Kidney glomerular epithelial cell (primary cell): ENCODE measurements around the gene SAMD11.

Source experiments
- DNase-seq: peaks from one replicate; lab custom pipeline; 2025; lab: John Stamatoyannopoulos, UW

The SAMD11 gene

DNA sequence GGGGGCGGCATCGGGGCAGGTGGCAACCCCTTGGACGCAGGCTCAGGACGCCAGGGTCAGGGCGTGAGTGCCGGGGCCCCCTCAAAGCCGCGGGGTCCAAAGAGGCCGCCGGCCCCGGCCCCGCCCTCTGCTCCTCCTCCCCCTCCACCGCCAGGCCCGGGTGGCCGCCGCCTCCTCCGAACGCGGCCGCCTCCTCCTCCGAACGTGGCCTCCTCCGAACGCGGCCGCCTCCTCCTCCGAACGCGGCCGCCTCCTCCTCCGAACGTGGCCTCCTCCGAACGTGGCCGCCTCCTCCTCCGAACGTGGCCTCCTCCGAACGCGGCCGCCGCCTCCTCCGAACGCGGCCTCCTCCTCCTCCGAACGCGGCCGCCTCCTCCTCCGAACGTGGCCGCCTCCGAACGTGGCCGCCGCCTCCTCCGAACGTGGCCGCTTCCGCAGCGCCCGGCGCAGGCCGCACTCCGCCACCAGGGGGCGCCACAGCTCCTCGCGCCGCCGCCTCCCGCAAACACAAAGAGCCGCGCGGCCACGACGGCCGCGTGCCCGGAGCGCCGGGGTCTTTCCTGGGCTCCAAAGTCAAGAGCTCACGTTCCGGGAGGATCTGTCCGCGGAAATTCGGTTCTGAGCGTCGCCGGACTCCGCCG is 19.3 kb upstream of the SAMD11 start:
- DNase-seq = peak; percentile 55

DNA sequence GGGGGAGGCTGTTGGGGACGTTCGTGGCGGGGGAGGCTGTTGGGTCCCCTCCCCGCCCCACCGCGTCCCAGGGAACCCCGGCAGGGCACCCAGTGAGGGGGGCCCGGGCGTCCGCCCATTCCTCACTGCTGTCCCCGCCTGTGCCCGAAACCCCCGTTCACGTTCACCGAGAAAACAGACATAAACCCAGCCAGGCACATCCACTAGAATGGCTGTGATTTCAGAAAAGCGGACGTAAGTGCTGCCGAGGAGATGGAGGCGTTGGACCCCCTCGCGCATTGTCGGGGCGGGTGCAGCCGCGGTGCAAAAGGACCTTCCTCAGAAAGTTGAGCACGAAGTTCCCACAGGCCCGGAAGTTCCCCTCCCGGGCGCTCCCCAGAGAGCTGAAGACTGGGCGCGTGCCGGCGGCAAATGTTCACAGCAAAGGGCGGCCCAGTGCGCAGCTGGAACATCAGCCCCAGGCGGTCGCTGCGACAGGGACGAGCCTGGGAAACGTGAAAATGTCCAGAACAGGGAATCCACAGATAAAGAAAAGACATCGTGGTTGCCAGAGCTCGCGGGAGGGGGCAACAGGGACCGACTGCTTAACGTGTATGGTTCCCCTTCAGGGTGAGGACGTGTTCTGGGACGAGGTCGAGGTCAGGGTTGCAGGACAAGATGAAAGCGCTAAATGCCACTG is 18.5 kb upstream of the SAMD11 start:
- no peak for DNase-seq

DNA sequence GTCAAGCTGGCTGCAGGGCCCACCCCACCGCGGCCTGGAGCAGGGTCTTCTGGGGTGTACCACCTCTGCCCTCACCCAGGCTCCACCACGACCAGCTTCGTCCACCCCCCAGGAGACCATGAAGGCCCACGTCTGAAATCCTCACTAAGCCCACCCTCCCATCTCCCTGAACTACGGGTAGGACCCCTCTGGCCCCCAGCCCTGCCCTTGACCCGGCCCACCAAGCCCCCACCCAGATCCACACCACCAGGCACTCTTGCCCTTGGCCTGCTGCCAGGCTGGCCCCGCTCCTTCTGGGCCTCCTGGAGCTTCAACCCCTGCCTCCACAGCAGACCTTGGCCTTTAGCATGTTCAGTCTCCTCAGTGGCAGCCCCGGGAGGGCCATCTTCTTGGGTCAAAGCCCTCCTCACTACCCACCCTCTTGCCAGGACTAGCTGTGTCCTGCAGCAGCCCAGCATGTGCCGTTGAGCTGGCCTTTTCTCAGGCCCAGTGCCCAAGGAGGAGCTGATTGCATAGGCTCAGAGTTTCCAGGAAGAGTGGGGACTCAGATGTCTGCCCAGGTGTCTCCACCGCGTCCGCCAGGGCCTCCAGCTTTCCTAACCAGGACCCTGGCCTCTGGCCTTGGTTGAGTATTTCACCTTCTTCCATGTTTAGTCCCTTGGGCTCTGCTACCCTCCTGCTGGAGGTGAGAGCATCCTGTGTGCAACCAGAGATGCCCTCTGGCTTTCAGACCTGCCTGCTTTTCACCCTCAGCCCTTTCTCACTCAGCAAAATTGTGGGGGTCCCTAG is 17.7 kb upstream of the SAMD11 start:
- DNase-seq = no peak

DNA sequence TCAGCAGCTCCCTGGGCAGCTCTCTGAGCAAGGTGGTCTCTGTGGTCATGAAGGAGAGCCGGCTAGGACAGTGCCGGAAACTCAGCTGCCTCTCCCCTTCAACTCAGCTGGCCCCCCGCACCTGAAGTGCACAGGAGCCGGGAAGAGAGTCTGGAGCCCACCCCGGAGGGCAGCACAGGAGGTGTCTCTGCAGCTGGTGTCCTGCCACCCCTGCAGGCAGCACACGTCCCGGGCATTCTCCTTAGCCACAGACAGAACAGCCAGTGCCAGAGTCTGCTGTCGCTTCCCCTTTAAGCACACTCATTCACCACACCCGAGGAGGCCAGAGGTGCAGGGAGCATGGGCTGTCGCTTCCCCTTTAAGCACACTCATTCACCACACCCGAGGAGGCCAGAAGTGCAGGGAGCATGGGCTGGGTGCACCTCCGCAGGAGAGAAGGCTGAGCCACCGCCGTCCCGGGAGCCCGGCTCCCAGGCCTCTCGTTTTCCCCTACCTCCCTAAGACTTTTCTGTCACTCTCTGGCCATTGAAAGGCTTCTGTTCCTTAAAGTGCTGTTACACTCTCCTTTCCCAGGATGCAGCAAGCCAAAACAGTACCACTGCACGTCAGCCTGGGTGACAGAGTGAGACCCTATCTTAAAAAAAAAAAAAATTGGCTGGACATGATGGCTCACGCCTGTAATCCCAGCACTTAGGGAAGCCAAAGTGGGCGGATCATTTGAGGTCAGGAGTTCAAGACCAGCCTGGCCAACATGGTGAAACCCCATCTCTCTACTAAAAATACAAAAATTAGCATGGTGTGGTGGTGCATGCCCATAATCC is 16.9 kb upstream of the SAMD11 start:
- DNase-seq = no peak

DNA sequence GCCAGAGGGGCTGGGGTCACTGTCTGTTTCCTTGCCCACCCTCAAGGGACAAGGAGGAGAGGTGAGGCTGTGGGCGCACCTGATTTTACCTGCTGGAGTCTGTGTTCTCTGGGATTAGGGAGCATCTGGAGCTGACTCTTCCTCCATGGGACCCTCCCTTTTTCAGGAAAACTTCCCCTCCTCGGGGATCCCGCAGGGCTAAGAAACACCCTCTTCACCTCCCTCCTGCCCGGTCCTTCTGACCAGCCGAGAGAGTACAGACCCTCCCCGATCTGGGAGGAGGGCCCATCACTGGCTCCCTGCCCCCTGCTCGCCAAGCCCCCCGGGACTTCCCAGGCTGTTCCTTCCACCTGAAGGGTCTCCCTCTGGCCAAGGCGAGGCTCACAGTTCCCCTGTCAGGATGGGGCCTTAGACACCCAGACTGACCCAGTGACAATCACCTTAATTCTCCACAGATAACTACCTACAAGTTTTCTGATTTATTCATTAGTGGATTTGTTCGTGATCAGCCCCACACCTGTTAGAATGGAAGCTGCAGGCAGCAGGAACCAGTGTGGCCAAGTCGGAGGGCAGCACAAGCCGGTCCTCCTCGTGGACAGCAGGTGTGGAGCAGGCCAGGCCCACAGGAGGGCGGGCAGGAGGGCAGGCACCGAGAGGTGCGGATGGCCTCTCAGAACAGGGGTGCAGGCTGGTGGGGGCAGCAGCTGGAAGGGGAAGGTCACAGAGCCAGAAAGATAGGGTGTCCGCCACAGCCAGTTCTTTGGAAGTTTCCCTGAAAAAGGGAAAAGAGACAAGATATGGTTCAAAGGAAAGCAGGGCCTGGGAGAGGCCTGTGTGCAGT is 15.9 kb upstream of the SAMD11 start:
- no peak for DNase-seq

DNA sequence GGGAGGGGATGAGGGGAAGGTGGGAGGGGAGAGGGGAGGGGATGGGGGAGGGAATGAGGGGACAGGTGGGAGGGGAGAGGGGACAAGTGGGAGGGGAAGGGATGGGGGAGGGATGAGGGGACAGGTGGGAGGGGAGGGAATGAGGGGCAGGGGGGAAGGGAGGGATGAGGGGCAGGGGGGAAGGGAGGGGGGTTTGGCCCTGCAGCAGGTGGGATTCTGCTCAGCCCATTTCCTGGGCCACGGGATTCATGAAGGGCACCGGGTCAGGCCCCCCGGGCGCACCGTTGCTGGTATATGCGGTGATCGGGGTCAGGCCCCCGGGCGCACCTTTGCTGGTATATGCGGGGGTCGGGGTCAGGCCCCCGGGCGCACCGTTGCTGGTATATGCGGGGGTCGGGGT is 15.1 kb upstream of the SAMD11 start:
- DNase-seq = no peak

DNA sequence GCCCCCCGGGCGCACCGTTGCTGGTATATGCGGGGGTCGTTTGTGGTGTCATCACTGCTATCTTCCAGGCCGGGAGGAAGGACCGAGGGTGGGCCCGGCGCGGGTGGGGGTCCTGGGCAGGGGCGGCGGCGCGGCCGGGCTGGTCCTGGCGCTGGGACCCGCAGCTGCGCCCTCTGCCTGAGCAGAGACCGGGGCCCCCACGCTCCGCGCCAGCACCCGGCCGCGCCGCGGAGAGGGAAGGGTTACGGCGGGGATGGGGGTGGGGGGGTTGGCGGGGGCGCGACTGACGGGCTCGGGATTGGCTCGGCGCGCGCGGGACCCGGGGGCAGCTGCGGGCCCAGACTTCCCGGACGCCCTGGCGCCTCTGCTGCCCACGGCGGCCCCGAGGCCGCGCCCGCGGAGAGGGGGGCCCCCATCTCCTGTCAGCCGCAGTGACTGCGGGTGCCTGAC is 13.8 kb upstream of the SAMD11 start:
- DNase-seq = no peak

DNA sequence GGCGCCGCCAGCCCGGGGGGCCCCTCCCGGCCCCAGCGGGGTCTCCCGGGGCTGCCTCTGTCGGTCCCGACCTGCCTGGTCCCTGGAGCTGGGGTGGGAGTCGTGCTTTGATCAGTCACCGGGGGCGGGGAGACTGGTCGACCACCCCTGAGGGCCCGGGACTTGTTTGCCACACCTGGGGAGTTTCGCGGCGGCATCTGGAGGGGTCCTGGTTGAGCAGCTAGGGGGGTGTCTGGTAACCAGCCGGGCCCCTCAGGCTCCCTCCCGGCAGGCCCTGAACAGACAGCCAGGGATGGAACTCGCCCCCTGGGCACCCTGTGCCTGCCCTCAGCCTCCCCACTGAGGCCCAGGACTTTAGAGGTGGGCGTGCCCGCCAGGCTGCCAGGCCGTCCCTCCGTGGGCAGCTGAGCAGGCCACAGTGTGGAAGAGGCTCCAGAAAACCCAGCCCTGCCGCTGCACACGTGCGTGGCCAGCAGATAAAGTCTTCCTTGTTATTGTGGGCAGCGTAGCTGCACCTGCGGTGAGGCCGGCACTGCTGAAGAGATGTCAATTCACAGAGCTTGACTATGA is 13.3 kb upstream of the SAMD11 start:
- peak; percentile 19 for DNase-seq

DNA sequence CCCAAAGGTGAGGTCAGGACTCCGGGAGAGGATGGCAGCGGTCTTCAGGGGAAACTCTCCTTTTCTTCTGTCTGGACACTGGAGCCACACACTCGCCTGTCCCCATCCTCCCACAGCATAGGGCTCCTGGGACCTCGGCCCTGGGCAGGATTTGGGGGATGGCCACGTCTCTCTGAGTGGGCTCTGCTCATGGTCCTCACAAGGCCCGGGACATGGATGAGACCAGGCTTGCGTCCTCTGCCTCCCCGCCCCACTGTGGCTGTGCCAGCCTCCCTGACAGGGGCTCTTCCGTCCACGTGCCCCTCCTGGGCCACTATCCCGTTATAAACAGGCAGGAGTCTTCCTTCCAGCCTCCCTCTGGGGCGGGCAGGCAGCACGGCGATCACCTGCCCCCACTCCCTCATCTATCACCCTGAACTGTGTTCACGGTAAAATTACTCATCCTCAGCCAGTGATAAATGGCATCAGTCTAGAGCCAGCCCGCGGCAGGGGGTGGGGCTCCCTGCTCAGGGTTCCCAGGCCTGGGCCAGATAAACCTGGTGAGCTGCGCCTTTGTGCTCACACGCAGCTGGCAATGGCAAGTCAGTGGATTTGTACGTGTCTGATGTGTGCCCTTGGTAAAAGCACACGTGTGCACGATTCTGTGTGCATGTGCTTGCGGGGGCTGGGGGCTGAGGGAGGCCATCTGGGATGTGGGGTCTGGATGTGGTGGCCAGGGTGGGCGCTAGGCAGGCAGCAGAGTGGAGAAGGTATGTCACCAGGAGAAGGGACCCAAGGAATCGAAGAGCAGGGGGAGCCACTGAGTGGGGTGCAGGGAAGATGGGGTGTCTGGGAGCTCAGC is 12.6 kb upstream of the SAMD11 start:
- DNase-seq = peak; percentile 73

DNA sequence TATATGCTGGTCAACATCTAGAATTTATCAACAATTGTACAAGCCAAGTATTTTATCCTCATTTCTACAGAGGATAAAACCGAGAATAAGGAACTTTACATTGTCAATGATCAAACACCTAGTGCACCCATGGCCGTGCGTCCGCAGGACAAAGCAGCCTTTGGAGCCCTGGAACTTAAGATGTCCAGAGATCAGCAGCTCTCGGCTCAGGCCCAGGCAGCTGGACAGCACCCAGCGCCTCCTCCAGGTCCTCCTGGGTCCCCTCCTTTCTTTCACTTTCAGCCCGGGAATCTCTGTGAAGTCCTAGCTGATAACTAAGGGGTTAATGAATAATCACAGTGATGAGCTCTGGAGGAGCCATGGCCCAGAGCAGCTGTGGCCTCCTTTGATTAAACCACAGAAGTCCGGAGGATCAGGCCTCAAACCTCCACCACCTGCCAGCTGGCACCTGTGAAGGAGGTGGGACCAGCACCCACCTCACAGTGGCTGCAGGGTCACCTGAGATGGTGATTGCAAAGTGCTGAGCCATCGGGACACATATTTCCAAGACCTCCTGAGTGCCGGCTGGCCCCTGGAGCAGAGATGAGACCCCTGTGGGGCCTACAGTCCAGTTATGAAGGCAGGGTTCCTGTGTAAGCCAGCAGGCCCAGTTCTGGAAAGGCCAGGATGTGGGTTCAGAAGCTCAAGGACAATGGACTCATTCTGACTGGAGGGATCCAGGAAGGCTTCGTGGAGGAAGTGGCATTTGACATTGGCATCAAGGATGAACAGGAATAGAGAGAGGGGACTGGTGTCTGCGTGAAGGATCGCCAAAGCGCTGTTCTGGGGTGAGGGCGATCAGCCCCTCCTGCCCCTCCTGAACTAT is 11.6 kb upstream of the SAMD11 start:
- DNase-seq = no peak

DNA sequence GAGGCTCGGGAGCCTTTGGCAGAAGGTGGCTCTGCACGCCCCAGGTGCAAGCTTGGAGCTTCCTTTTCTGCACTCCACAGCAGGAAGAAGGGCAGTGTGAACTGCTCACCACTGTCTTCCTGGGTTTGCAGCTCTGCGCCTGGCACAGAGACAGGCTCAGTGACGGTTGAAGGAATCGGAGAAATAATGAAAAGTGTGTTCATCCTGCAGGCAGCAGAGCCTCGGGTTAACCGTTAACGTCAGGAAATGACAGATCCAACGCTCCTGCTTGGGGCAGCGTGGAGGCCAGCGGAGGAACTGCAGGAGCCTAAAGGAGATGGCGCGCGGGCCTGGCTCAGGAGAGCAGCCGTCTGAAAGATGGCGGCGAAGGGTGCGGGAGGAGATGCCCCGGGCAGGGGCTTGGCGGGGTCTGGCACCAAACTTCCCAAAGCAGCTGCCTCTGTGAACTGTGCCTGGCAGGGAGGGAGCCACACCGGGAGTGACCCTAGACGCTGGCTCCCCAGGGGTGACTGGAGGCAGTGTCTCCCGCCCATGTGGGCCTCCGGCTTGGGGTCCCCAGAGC is 10.9 kb upstream of the SAMD11 start:
- DNase-seq = peak; percentile 27

DNA sequence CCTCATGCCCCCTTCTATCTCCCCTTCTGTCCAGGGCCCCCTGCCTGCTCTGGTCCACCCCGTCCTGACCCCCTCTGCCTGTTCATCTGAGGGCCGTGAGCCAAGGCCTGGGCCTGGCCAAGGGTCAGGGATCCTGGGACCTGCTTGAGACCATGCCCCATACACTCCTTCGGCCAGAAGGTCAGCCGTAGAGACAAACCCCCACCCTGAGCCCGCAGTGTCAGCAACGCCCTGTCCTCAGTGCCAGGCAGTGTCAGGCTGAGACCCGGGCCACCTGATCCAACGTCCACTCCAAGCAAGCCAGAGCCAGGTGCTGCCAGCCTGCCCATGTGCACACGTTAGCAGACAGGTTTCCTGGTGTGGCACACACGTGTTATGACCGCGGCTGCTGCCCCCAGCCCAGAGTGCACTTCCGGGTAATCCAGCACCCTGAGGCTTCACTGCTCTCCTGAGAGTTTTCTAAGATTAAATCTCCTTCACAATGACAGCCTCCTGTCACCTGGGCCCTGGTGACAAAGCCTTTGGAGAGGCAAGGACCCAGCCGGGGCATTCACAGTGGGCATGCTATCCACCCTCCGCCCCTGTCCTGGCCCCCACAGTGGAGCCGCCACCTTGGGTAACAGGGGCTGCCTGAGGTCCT is 10.1 kb upstream of the SAMD11 start:
- no peak for DNase-seq

DNA sequence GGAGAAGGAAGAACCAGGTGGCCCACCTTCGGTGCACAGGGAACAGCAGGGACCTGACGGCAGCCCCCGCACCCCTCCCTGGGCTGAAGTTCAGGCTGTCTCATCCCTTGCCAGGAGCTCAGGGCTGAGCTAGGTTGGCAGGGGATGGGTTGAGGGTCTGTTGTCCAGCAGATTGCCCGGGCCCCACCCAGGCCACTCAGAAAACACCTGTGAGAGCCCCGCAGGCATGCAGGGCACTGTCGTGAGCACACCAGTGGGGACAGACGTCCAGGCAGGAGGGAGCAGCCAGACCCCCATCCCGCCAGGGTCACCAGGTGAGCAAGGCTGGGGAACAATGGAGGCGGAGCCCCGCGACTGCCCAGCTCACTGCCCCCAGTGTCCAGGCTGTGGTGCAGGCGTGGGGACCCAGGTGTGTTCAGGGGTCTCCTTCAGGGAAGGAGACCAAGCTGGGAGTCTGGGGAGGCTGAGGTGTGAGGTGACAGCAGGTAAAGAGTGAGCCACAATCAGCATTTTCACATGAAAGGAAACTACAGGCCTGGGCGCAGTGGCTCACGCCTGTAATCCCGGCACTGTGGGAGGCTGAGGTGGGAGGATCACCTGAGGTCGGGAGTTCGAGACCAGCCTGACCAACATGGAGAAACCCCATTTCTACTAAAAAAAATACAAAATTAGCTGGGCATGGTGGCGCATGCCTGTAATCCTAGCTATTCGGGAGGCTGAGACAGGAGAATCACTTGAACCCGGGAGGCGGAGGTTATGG is 9.4 kb upstream of the SAMD11 start:
- no peak for DNase-seq

DNA sequence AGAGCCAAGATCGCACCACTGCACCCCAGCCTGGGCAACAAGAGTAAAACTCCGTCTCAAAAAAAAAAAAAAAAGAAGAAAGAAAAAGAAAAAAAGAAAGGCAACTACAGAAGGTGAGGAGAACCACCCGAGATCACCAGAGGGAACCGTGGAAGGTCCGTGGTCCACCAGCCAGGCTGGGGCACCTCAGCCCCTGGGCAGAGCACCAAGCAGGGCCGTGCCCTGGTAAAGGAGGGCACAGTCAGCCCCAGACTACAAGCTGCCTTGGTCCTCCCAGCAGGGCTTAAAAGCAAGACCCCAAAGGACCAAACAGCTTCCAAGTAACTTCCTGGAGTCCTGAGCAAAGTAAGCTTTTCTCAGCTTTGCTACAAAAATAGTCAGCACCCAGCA is 8.8 kb upstream of the SAMD11 start:
- DNase-seq = no peak

DNA sequence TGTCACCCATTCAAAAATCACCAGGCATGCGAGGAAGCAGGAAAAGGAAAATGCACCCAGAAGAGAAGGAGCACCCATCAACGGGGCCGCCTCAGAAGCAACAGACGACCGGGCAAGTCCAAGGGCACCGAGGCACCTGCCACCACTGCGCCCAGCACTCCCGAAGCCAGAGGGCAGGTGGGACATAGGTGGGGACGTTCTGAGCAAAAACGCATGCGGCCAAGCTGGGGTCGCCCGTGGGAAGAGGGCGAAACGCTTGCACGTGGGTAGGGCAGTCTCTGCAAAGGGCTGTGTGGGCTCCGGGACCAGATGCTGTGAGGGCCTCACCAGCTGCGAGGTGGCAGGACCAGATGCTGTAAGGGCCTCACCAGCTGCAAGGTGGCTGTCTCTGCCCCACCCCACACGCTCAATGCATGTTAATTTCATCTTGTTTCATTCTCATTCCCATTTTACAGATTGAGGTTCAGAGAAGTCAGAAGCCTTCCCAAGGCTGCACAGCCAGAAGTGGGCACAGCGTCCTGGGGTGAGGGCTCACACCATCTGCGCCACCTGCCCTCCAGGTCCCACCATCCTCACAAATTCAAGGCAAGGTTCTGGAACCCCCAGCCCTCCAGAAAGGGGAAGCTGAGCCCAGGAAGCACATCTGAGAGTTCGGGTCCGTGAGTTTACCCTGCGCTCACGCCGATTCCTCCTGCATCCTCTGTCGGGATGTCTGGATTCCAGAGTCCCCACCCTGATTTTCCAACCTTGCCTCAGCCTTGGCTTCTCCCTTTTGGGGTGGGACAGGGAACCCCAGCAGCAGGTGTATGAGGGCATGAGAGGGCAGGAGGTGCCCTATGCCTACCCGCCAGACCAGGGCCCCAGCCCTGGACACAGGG is 8.2 kb upstream of the SAMD11 start:
- DNase-seq = no peak
